Measurements from ENCODE around the gene CPNE6. TPM values are rescaled to one million over a fixed set of nuclear protein-coding genes. Genes with fewer than 3 reads are reported as not detected.

The CPNE6 gene
- total RNA-seq, 1 experiment from 2014 or later = not detected

DNA sequence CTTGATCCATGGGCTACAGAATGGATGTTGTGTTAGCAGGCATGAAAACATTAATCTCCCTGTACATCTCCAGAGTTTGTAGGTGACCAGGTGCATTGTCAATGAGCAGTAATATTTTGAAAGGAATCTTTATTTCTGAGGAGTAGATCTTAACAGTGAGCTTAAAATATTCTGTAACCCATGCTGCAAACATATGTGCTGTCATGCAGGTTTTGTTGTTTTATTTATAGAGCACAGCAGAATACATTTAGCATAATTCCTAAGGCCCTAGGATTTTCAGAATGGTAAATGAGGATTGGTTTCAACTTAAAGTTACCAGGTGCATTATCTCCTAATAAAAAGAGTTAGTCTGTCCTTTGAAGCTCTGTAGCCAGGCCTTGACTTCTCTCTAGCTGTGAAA lies 55.6 kb downstream of the CPNE6 start:
- H3K27me3 ChIP-seq = no peaks in the 10 kb centered on the region
- peaks cover 13% of the 10 kb centered on the region for H3K4me1 ChIP-seq
- no peak overlapping the region for H3K4me3 ChIP-seq
- no peak overlapping the region for H3K27ac ChIP-seq
- DNase-seq = no peak
- peaks cover 9% of the 10 kb centered on the region for H3K36me3 ChIP-seq
- H3K9me3 ChIP-seq (replicated peaks) = no peaks in the 10 kb centered on the region

DNA sequence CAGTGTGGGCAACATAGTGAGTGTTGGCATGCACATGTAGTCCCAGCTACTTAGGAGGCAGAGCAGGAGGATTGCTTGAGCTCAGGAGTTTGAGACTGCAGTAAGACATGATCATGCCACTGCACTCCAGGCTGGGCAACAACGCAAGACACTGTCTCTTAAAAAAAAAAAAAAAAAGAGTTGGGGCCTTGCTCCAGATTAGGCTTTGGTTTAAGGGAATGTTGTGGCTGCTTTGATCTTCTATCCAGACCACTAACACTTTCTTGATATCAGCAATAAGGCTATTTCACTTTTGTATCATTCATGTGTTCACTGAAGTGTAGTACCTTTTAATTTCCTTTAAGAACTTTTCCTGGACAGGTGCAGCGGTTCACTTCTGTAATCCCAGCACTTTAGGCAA lies 56.3 kb downstream of the CPNE6 start:
- DNase-seq = no peak

More for the DNA sequence above, 56.3 kb downstream of the CPNE6 start:
- H3K4me1 ChIP-seq = peaks cover 13% of the 10 kb centered on the region
- H3K27ac ChIP-seq = no peak overlapping the region
- peaks cover 8% of the 10 kb centered on the region for H3K36me3 ChIP-seq
- no peaks in the 10 kb centered on the region for H3K27me3 ChIP-seq
- H3K4me3 ChIP-seq = no peak overlapping the region
- no peaks in the 10 kb centered on the region for H3K9me3 ChIP-seq (replicated peaks)

Other genes with a start within 250 kb of the CPNE6 start
- gene DHRS4, start 117.8 kb upstream of the CPNE6 start, total RNA-seq (2014; rRNA removed; shearing (Covaris generic)) = 18.3 and 18.6 TPM in 2 replicates
- 11.1 and 11.7 TPM in 2 replicates for gene DHRS4L2, start 82.6 kb upstream of the CPNE6 start, total RNA-seq (2014; rRNA removed; shearing (Covaris generic))
- 0.20 and 0.40 TPM in 2 replicates for gene CARMIL3, start 19.6 kb upstream of the CPNE6 start, total RNA-seq (2014; rRNA removed; shearing (Covaris generic))
- gene PCK2, start 22.7 kb downstream of the CPNE6 start, total RNA-seq (2014; rRNA removed; shearing (Covaris generic)) = 14.9 and 16.2 TPM in 2 replicates
- gene DCAF11, start 43.2 kb downstream of the CPNE6 start, total RNA-seq (2014; rRNA removed; shearing (Covaris generic)) = 75.2 and 82.0 TPM in 2 replicates
- gene NRL, start 43.4 kb downstream of the CPNE6 start, total RNA-seq (2014; rRNA removed; shearing (Covaris generic)) = 3.5 and 4.4 TPM in 2 replicates
- gene FITM1, start 59.1 kb downstream of the CPNE6 start, total RNA-seq (2014; rRNA removed; shearing (Covaris generic)) = 137 and 161 TPM in 2 replicates
- gene PSME1, start 64.6 kb downstream of the CPNE6 start, total RNA-seq (2014; rRNA removed; shearing (Covaris generic)) = 118 and 120 TPM in 2 replicates
- 45.6 and 52.7 TPM in 2 replicates for gene EMC9, start 70.0 kb downstream of the CPNE6 start, total RNA-seq (2014; rRNA removed; shearing (Covaris generic))
- 237 and 253 TPM in 2 replicates for gene PSME2, start 75.0 kb downstream of the CPNE6 start, total RNA-seq (2014; rRNA removed; shearing (Covaris generic))
- gene RNF31, start 75.9 kb downstream of the CPNE6 start, total RNA-seq (2014; rRNA removed; shearing (Covaris generic)) = 43.0 and 58.8 TPM in 2 replicates
- gene IRF9, start 89.7 kb downstream of the CPNE6 start, total RNA-seq (2014; rRNA removed; shearing (Covaris generic)) = 11.1 and 15.9 TPM in 2 replicates
- 1.1 and 2.5 TPM in 2 replicates for gene REC8, start 100.5 kb downstream of the CPNE6 start, total RNA-seq (2014; rRNA removed; shearing (Covaris generic))
- gene IPO4, start 117.3 kb downstream of the CPNE6 start, total RNA-seq (2014; rRNA removed; shearing (Covaris generic)) = 56.0 and 60.0 TPM in 2 replicates
- gene TM9SF1, start 123.9 kb downstream of the CPNE6 start, total RNA-seq (2014; rRNA removed; shearing (Covaris generic)) = 32.6 and 35.7 TPM in 2 replicates
- 0.13 and 0.18 TPM in 2 replicates for gene TSSK4, start 134.1 kb downstream of the CPNE6 start, total RNA-seq (2014; rRNA removed; shearing (Covaris generic))
- gene CHMP4A, start 141.9 kb downstream of the CPNE6 start, total RNA-seq (2014; rRNA removed; shearing (Covaris generic)) = 21.5 and 29.1 TPM in 2 replicates
- 16.9 and 27.7 TPM in 2 replicates for gene MDP1, start 144.5 kb downstream of the CPNE6 start, total RNA-seq (2014; rRNA removed; shearing (Covaris generic))
- gene NEDD8, start 160.8 kb downstream of the CPNE6 start, total RNA-seq (2014; rRNA removed; shearing (Covaris generic)) = 296 and 300 TPM in 2 replicates
- 45.8 and 54.1 TPM in 2 replicates for gene GMPR2, start 161.4 kb downstream of the CPNE6 start, total RNA-seq (2014; rRNA removed; shearing (Covaris generic))
- 22.8 and 24.5 TPM in 2 replicates for gene TINF2, start 171.1 kb downstream of the CPNE6 start, total RNA-seq (2014; rRNA removed; shearing (Covaris generic))
- gene TGM1, start 191.6 kb downstream of the CPNE6 start, total RNA-seq (2014; rRNA removed; shearing (Covaris generic)) = 0.05 and 0.20 TPM in 2 replicates
- 10.5 and 11.6 TPM in 2 replicates for gene RABGGTA, start 200.0 kb downstream of the CPNE6 start, total RNA-seq (2014; rRNA removed; shearing (Covaris generic))
- gene DHRS1, start 228.2 kb downstream of the CPNE6 start, total RNA-seq (2014; rRNA removed; shearing (Covaris generic)) = 9.5 and 9.6 TPM in 2 replicates
- gene NOP9, start 228.3 kb downstream of the CPNE6 start, total RNA-seq (2014; rRNA removed; shearing (Covaris generic)) = 30.1 and 33.0 TPM in 2 replicates
- gene CIDEB, start 236.4 kb downstream of the CPNE6 start, total RNA-seq (2014; rRNA removed; shearing (Covaris generic)) = 0.08 and 0.20 TPM in 2 replicates
- gene LTB4R2, start 238.6 kb downstream of the CPNE6 start, total RNA-seq (2014; rRNA removed; shearing (Covaris generic)) = 4.4 and 5.3 TPM in 2 replicates
- 2.0 and 3.8 TPM in 2 replicates for gene LTB4R, start 239.9 kb downstream of the CPNE6 start, total RNA-seq (2014; rRNA removed; shearing (Covaris generic))